CD4-positive, CD25-positive, alpha-beta regulatory T cell (primary cell): ENCODE measurements around the gene CCR4. TPM values are rescaled to one million over a fixed set of nuclear protein-coding genes. Genes with fewer than 3 reads are reported as not detected.

Experiments
- ATAC-seq, 2 donors: fragments of 150-1000 bp; cut with Tn5 transposase; one replicate each; pipeline ENCODE4 v1.10.0; 2021; ENCODE audit warnings: low read depth in 2 of 2, moderate number of reproducible peaks in 2 of 2, moderate library complexity in 1 of 2
- DNase-seq, 3 donors: peaks; one replicate each; pipeline versions ENCODE4 v3.0.0 to v3.0.0-alpha.2; 2012 to 2022; ENCODE audit warnings: mixed read lengths in 1 of 3
- H3K27ac ChIP-seq: one replicate; pipeline ENCODE4 v1.7.0; 2013; ENCODE audit warnings: mild to moderate bottlenecking, low read length; ENCODE audit not compliant: insufficient read depth, poor library complexity, severe bottlenecking
- H3K27me3 ChIP-seq: one replicate; pipeline ENCODE4 v1.7.0; 2013; ENCODE audit warnings: low read length; ENCODE audit not compliant: control insufficient read depth, insufficient read depth
- H3K36me3 ChIP-seq: one replicate; pipeline ENCODE4 v1.7.0; 2013; ENCODE audit warnings: mild to moderate bottlenecking, low read length, moderate library complexity; ENCODE audit not compliant: control insufficient read depth, insufficient read depth
- H3K4me1 ChIP-seq: 2 replicates; pipeline ENCODE4 v1.7.0; 2013; ENCODE audit warnings: mild to moderate bottlenecking, low read length; ENCODE audit not compliant: insufficient read depth, control insufficient read depth, poor library complexity, severe bottlenecking
- H3K4me3 ChIP-seq: one replicate; pipeline ENCODE4 v1.7.0; 2013; ENCODE audit warnings: low read depth, mild to moderate bottlenecking, low read length, moderate library complexity
- H3K9me3 ChIP-seq, 2 experiments: 1 replicate in 1 of 2; 2 replicates in 1 of 2; pipeline ENCODE4 v1.7.0; 2013; ENCODE audit warnings: low read length in 2 of 2, mild to moderate bottlenecking in 1 of 2, moderate library complexity in 1 of 2; ENCODE audit not compliant: control insufficient read depth in 2 of 2
- H3K27ac Mint-ChIP-seq, 3 donors: one replicate each; pipeline ENCODE4 v1.8.0; 2020 to 2022; ENCODE audit warnings: mild to moderate bottlenecking in 3 of 3, mixed read lengths in 3 of 3, moderate library complexity in 2 of 3
- H3K27me3 Mint-ChIP-seq: one replicate; pipeline ENCODE4 v1.8.0; 2022; ENCODE audit warnings: mild to moderate bottlenecking, mixed read lengths
- H3K36me3 Mint-ChIP-seq: one replicate; pipeline ENCODE4 v1.8.0; 2020; ENCODE audit warnings: mixed read lengths
- H3K4me1 Mint-ChIP-seq, 4 donors: one replicate each; pipeline ENCODE4 v1.8.0; 2020 to 2022; ENCODE audit warnings: mixed read lengths in 4 of 4, mild to moderate bottlenecking in 1 of 4
- H3K4me3 Mint-ChIP-seq, 4 donors: one replicate each; pipeline ENCODE4 v1.8.0; 2020 to 2022; ENCODE audit warnings: mild to moderate bottlenecking in 4 of 4, mixed read lengths in 4 of 4, moderate library complexity in 3 of 4
- H3K9me3 Mint-ChIP-seq, 7 donors: one replicate each; pipeline ENCODE4 v1.8.0; 2020 to 2022; ENCODE audit warnings: mixed read lengths in 7 of 7, mild to moderate bottlenecking in 3 of 7, moderate library complexity in 2 of 7
- polyA plus RNA-seq, 4 donors: library from polyadenylated mRNA; unstranded; fragments of 300-500 nt; fragmentation: Illumina TruSeq; gene quantifications; one replicate each; pipeline ENCODE4 v1.2.3, GENCODE V29; 2021
- total RNA-seq: library from RNA; stranded (reverse); gene quantifications from one replicate; pipeline ENCODE4 v1.2.3, GENCODE V29; 2022

The CCR4 gene
- total and polyA plus RNA-seq, 5 donors from 2014 or later = 80.8 to 366 (median 98.0) TPM

- H3K36me3 Mint-ChIP-seq = peaks cover 39% of the 10 kb centered on the region
- H3K27me3 ChIP-seq = no peaks in the 10 kb centered on the region
- H3K27ac Mint-ChIP-seq = peak overlapping the region; percentile 84 to 95 (median 93)
- peak overlapping the region; percentile 89 for H3K27ac ChIP-seq
- DNase-seq = no peak
- H3K9me3 Mint-ChIP-seq = peaks cover 0 to 2% (median 0%) of the 10 kb centered on the region in 7 donors
- peak overlapping the region; percentile 99 for H3K4me3 ChIP-seq
- peaks cover 16 to 78% (median 37%) of the 10 kb centered on the region in 4 donors for H3K4me1 Mint-ChIP-seq
- peak overlapping the region; percentile 94 to 99 (median 96) for H3K4me3 Mint-ChIP-seq
- no peaks in the 10 kb centered on the region for H3K27me3 Mint-ChIP-seq
- no peak for ATAC-seq
- H3K4me1 ChIP-seq = peaks cover 74% of the 10 kb centered on the region
- peaks cover 30% of the 10 kb centered on the region for H3K36me3 ChIP-seq
- H3K9me3 ChIP-seq = no peaks in the 10 kb centered on the region
Observed at GRCh38 chr3:32954506-32954905, 3.1 kb downstream of the CCR4 start.

GRCh38 chr3:32956750-32957570 is 5.5 kb downstream of the CCR4 start:
- Mint-ChIP-seq H3K27ac (peak overlapping the region; percentile 20 to 95 (median 86)), H3K27me3 (no peaks in the 10 kb centered on the region), H3K4me3 (peak overlapping the region; percentile 92 to 99 (median 95)), H3K4me1 (peaks cover 29 to 79% (median 44%) of the 10 kb centered on the region in 4 donors), H3K9me3 (peaks cover 0 to 2% (median 0%) of the 10 kb centered on the region in 7 donors), H3K36me3 (peaks cover 37% of the 10 kb centered on the region)
- Histone ChIP-seq H3K4me3 (peak overlapping the region; percentile 80), H3K27ac (peak overlapping the region; percentile 78), H3K27me3 (no peaks in the 10 kb centered on the region), H3K36me3 (peaks cover 30% of the 10 kb centered on the region), H3K9me3 (no peaks in the 10 kb centered on the region), H3K4me1 (peaks cover 81% of the 10 kb centered on the region)
- no peak for ATAC-seq
- DNase-seq = no peak

- ATAC-seq = no peak
- Mint-ChIP-seq H3K27me3 (no peaks in the 10 kb centered on the region), H3K4me1 (peaks cover 28 to 65% (median 42%) of the 10 kb centered on the region in 4 donors), H3K9me3 (peaks cover 0 to 2% (median 0%) of the 10 kb centered on the region in 7 donors), H3K36me3 (peaks cover 26% of the 10 kb centered on the region), H3K4me3 (peak overlapping the region; percentile 50 to 99 (median 80)), H3K27ac (peak overlapping the region; percentile 82 to 96 (median 95))
- H3K4me1 ChIP-seq = peaks cover 73% of the 10 kb centered on the region
- DNase-seq = no peak
- H3K4me3 ChIP-seq = peak overlapping the region; percentile 58
- H3K27me3 ChIP-seq = no peaks in the 10 kb centered on the region
- H3K27ac ChIP-seq = peak overlapping the region; percentile 78
- peaks cover 21% of the 10 kb centered on the region for H3K36me3 ChIP-seq
- H3K9me3 ChIP-seq = no peaks in the 10 kb centered on the region
Observed at GRCh38 chr3:32958509-32958908, 7.1 kb downstream of the CCR4 start.

GRCh38 chr3:32959371-32959770 is 7.9 kb downstream of the CCR4 start:
- Mint-ChIP-seq H3K36me3 (peaks cover 23% of the 10 kb centered on the region), H3K27ac (peak overlapping the region; percentile 86 to 96 (median 95)), H3K4me3 (peak overlapping the region; percentile 71 to 99 (median 74)), H3K27me3 (no peaks in the 10 kb centered on the region), H3K4me1 (peaks cover 32 to 64% (median 43%) of the 10 kb centered on the region in 4 donors), H3K9me3 (peaks cover 0 to 6% (median 2%) of the 10 kb centered on the region in 7 donors)
- H3K4me3 ChIP-seq = peak overlapping the region; percentile 58
- H3K27me3 ChIP-seq = no peaks in the 10 kb centered on the region
- ATAC-seq (peak in 1 of 2 donors; percentile 36), DNase-seq (no peak)
- no peaks in the 10 kb centered on the region for H3K9me3 ChIP-seq
- peak overlapping the region; percentile 78 for H3K27ac ChIP-seq
- peaks cover 14% of the 10 kb centered on the region for H3K36me3 ChIP-seq
- H3K4me1 ChIP-seq = peaks cover 64% of the 10 kb centered on the region

- DNase-seq (peak in 2 of 3 donors; percentile 21 to 65), ATAC-seq (peak in 1 of 2 donors; percentile 26)
- H3K4me3 Mint-ChIP-seq = peak overlapping the region; percentile 49 to 88 (median 70)
- Histone ChIP-seq H3K36me3 (peaks cover 12% of the 10 kb centered on the region), H3K4me3 (peak overlapping the region; percentile 74), H3K27me3 (no peaks in the 10 kb centered on the region), H3K4me1 (peaks cover 59% of the 10 kb centered on the region), H3K27ac (peak overlapping the region; percentile 78), H3K9me3 (peaks cover 0 to 10% of the 10 kb centered on the region in 2 experiments)
- peaks cover 0 to 15% (median 7%) of the 10 kb centered on the region in 7 donors for H3K9me3 Mint-ChIP-seq
- H3K4me1 Mint-ChIP-seq = peaks cover 29 to 62% (median 42%) of the 10 kb centered on the region in 4 donors
- peaks cover 22% of the 10 kb centered on the region for H3K36me3 Mint-ChIP-seq
- H3K27ac Mint-ChIP-seq = peak overlapping the region; percentile 85 to 94 (median 86)
- H3K27me3 Mint-ChIP-seq = no peaks in the 10 kb centered on the region
Observed at GRCh38 chr3:32960404-32961170, 9.1 kb downstream of the CCR4 start.

- Mint-ChIP-seq H3K27me3 (no peaks in the 10 kb centered on the region), H3K4me1 (peaks cover 29 to 61% (median 43%) of the 10 kb centered on the region in 4 donors), H3K9me3 (peaks cover 0 to 16% (median 7%) of the 10 kb centered on the region in 7 donors), H3K4me3 (peak overlapping the region; percentile 7 to 88 (median 64)), H3K27ac (peak overlapping the region; percentile 64 to 86 (median 85)), H3K36me3 (peaks cover 22% of the 10 kb centered on the region)
- Histone ChIP-seq H3K27ac (peak overlapping the region; percentile 78), H3K4me1 (peaks cover 55% of the 10 kb centered on the region), H3K36me3 (peaks cover 14% of the 10 kb centered on the region), H3K27me3 (no peaks in the 10 kb centered on the region), H3K9me3 (peaks cover 0 to 17% of the 10 kb centered on the region in 2 experiments), H3K4me3 (peak overlapping the region; percentile 74)
- DNase-seq (peak in 2 of 3 donors; percentile 41 to 50), ATAC-seq (peak; percentile 45 to 57)
Observed at GRCh38 chr3:32961189-32961715, 9.8 kb downstream of the CCR4 start.

GRCh38 chr3:32963871-32964270 is 12.4 kb downstream of the CCR4 start:
- Histone ChIP-seq H3K36me3 (peaks cover 9% of the 10 kb centered on the region), H3K9me3 (peaks cover 0 to 20% of the 10 kb centered on the region in 2 experiments), H3K27ac (peak overlapping the region; percentile 62), H3K4me1 (peaks cover 35% of the 10 kb centered on the region), H3K4me3 (no peak overlapping the region), H3K27me3 (no peaks in the 10 kb centered on the region)
- peak overlapping the region in 2 of 3 donors; percentile 84 to 89 for H3K27ac Mint-ChIP-seq
- H3K4me3 Mint-ChIP-seq = peak overlapping the region in 2 of 4 donors; percentile 11 to 51
- DNase-seq (peak in 2 of 3 donors; percentile 41 to 50), ATAC-seq (peak; percentile 73 to 77)
- H3K9me3 Mint-ChIP-seq = peaks cover 0 to 20% (median 7%) of the 10 kb centered on the region in 7 donors
- H3K36me3 Mint-ChIP-seq = peaks cover 20% of the 10 kb centered on the region
- no peaks in the 10 kb centered on the region for H3K27me3 Mint-ChIP-seq
- peaks cover 37 to 60% (median 52%) of the 10 kb centered on the region in 4 donors for H3K4me1 Mint-ChIP-seq
